ENCODE data around the gene PADI3. TPM values are rescaled to one million over a fixed set of nuclear protein-coding genes. Genes with fewer than 3 reads are reported as not detected.
A peak's percentile ranks its signal among the peaks of the same experiment; 100 is the strongest.

The PADI3 gene
- total and polyA plus RNA-seq, 2 experiments from 2014 or later = 0.37 to 0.80 TPM

DNA sequence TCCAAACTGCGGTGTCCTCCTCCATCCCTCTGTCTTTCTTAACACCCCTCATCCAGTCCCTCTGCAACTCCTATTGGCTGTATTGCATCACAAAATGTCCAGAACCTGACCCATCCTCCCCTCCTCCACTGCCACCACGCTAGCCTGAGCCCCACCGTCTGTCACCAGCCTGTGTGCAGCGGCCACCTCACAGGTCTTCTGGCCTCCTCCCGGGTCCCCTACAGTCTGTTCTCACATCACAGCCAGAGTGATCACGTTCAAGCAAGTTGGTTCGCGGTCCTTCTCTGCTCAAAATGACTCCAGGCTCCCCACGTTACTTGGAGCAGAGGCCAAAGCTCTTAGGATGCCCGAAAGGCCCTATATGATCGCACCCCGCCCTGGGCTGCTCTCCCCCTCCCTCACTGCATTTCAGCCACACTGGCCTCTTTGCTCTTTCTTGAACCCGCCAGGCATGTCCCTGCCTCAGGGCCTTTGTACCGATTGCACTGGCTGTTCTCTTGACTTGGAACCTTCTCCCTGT lies 56.7 kb downstream of the PADI3 start (continued):
- TF ChIP-seq, protein P1, sequence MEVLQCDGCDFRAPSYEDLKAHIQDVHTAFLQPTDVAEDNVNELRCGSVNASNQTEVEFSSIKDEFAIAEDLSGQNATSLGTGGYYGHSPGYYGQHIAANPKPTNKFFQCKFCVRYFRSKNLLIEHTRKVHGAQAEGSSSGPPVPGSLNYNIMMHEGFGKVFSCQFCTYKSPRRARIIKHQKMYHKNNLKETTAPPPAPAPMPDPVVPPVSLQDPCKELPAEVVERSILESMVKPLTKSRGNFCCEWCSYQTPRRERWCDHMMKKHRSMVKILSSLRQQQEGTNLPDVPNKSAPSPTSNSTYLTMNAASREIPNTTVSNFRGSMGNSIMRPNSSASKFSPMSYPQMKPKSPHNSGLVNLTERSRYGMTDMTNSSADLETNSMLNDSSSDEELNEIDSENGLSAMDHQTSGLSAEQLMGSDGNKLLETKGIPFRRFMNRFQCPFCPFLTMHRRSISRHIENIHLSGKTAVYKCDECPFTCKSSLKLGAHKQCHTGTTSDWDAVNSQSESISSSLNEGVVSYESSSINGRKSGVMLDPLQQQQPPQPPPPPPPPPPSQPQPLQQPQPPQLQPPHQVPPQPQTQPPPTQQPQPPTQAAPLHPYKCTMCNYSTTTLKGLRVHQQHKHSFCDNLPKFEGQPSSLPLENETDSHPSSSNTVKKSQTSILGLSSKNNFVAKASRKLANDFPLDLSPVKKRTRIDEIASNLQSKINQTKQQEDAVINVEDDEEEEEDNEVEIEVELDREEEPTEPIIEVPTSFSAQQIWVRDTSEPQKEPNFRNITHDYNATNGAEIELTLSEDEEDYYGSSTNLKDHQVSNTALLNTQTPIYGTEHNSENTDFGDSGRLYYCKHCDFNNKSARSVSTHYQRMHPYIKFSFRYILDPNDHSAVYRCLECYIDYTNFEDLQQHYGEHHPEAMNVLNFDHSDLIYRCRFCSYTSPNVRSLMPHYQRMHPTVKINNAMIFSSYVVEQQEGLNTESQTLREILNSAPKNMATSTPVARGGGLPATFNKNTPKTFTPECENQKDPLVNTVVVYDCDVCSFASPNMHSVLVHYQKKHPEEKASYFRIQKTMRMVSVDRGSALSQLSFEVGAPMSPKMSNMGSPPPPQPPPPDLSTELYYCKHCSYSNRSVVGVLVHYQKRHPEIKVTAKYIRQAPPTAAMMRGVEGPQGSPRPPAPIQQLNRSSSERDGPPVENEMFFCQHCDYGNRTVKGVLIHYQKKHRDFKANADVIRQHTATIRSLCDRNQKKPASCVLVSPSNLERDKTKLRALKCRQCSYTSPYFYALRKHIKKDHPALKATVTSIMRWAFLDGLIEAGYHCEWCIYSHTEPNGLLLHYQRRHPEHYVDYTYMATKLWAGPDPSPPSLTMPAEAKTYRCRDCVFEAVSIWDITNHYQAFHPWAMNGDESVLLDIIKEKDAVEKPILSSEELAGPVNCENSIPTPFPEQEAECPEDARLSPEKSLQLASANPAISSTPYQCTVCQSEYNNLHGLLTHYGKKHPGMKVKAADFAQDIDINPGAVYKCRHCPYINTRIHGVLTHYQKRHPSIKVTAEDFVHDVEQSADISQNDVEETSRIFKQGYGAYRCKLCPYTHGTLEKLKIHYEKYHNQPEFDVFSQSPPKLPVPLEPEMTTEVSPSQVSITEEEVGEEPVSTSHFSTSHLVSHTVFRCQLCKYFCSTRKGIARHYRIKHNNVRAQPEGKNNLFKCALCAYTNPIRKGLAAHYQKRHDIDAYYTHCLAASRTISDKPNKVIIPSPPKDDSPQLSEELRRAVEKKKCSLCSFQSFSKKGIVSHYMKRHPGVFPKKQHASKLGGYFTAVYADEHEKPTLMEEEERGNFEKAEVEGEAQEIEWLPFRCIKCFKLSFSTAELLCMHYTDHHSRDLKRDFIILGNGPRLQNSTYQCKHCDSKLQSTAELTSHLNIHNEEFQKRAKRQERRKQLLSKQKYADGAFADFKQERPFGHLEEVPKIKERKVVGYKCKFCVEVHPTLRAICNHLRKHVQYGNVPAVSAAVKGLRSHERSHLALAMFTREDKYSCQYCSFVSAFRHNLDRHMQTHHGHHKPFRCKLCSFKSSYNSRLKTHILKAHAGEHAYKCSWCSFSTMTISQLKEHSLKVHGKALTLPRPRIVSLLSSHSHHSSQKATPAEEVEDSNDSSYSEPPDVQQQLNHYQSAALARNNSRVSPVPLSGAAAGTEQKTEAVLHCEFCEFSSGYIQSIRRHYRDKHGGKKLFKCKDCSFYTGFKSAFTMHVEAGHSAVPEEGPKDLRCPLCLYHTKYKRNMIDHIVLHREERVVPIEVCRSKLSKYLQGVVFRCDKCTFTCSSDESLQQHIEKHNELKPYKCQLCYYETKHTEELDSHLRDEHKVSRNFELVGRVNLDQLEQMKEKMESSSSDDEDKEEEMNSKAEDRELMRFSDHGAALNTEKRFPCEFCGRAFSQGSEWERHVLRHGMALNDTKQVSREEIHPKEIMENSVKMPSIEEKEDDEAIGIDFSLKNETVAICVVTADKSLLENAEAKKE (CRISPR knock-in tag; IDR thresholded peaks at IDR 0.05) = no peak

DNA sequence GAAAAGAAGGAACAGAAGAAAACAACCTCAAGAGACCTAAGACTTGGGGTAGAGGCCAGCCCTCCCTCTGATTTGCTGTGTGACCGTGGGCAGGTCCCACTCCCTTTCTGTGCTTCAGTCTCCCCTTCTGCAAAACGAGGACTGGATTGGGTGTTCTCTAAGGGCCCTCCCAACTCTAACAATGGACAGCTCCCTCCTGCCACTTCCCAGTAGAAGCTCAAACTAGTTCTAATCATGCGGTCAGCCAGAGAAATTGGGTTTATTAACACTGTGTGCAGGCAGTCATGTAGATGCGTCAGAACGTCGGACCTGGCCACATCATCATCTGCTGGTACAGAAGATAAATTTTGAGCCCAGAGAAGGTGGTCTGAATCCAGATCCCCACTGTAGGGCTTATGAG lies 57.5 kb downstream of the PADI3 start:
- Mint-ChIP-seq H3K36me3 (ENCODE audit: low read depth) (peaks cover 11% of the 10 kb centered on the region), H3K9me3 (peaks cover 21% of the 10 kb centered on the region), H3K27ac (no peak overlapping the region), H3K27me3 (ENCODE audit: insufficient read depth, low read depth, poor library complexity) (peaks cover 14% of the 10 kb centered on the region), H3K4me1 (peaks cover 39% of the 10 kb centered on the region), H3K4me3 (no peak overlapping the region)
- Histone ChIP-seq H3K4me1 (ENCODE audit: insufficient read depth) (peaks cover 13% of the 10 kb centered on the region; the same call in 1 of the 2 replicates), H3K36me3 (ENCODE audit: insufficient read depth) (no peaks in the 10 kb centered on the region; the same call in 1 of the 2 replicates), H3K27ac (ENCODE audit: low read depth) (no peak overlapping the region), H2AFZ (no peak overlapping the region), H3K79me2 (replicated peaks; ENCODE audit: insufficient read depth) (no peaks in the 10 kb centered on the region), H4K20me1 (replicated peaks; ENCODE audit: insufficient read depth) (no peaks in the 10 kb centered on the region), H3K4me3 (no peak overlapping the region), H3K27me3 (ENCODE audit: insufficient read depth) (no peaks in the 10 kb centered on the region), H3K9me2 (ENCODE audit: insufficient read depth) (no peaks in the 10 kb centered on the region), H3K4me2 (no peak overlapping the region), H3F3A (replicated peaks; ENCODE audit: low read depth) (no peaks in the 10 kb centered on the region)
- ATAC-seq (no peak), DNase-seq (ENCODE audit: low spot score) (no peak)
- TF ChIP-seq ZNF114 (CRISPR knock-in tag; IDR thresholded peaks at IDR 0.05) = no peak
- no peak for TF ChIP-seq JUNB (IDR thresholded peaks at IDR 0.05; ENCODE audit: unreplicated experiment)
- TF ChIP-seq, protein P2, sequence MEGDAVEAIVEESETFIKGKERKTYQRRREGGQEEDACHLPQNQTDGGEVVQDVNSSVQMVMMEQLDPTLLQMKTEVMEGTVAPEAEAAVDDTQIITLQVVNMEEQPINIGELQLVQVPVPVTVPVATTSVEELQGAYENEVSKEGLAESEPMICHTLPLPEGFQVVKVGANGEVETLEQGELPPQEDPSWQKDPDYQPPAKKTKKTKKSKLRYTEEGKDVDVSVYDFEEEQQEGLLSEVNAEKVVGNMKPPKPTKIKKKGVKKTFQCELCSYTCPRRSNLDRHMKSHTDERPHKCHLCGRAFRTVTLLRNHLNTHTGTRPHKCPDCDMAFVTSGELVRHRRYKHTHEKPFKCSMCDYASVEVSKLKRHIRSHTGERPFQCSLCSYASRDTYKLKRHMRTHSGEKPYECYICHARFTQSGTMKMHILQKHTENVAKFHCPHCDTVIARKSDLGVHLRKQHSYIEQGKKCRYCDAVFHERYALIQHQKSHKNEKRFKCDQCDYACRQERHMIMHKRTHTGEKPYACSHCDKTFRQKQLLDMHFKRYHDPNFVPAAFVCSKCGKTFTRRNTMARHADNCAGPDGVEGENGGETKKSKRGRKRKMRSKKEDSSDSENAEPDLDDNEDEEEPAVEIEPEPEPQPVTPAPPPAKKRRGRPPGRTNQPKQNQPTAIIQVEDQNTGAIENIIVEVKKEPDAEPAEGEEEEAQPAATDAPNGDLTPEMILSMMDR (conservative IDR thresholded peaks at IDR 0.05; ENCODE audit: low read depth in 2 of 2) = no peak
- TF ChIP-seq, protein P3, sequence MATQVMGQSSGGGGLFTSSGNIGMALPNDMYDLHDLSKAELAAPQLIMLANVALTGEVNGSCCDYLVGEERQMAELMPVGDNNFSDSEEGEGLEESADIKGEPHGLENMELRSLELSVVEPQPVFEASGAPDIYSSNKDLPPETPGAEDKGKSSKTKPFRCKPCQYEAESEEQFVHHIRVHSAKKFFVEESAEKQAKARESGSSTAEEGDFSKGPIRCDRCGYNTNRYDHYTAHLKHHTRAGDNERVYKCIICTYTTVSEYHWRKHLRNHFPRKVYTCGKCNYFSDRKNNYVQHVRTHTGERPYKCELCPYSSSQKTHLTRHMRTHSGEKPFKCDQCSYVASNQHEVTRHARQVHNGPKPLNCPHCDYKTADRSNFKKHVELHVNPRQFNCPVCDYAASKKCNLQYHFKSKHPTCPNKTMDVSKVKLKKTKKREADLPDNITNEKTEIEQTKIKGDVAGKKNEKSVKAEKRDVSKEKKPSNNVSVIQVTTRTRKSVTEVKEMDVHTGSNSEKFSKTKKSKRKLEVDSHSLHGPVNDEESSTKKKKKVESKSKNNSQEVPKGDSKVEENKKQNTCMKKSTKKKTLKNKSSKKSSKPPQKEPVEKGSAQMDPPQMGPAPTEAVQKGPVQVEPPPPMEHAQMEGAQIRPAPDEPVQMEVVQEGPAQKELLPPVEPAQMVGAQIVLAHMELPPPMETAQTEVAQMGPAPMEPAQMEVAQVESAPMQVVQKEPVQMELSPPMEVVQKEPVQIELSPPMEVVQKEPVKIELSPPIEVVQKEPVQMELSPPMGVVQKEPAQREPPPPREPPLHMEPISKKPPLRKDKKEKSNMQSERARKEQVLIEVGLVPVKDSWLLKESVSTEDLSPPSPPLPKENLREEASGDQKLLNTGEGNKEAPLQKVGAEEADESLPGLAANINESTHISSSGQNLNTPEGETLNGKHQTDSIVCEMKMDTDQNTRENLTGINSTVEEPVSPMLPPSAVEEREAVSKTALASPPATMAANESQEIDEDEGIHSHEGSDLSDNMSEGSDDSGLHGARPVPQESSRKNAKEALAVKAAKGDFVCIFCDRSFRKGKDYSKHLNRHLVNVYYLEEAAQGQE (IDR thresholded peaks at IDR 0.05; ENCODE audit: unreplicated experiment) = peak; percentile 19
- TF ChIP-seq EZH2 (IDR thresholded peaks at IDR 0.05; ENCODE audit: low read depth, unreplicated experiment) = no peak

All from GM23338 (cell line).